Sigmoid colon (tissue), 7 donors: Measurements from ENCODE around the gene ZNF48. TPM values are rescaled to one million over a fixed set of nuclear protein-coding genes. Genes with fewer than 3 reads are reported as not detected.

ENCODE experiments used
- DNase-seq: peaks from one replicate; pipeline ENCODE4 v3.0.0-alpha.2; 2019
- H3K27ac ChIP-seq, 4 donors: fragments of 200-600 bp; sonication (generic); one replicate each; pipeline ENCODE4 v1.5.1; 2016 to 2019; ENCODE audit warnings: mild to moderate bottlenecking in 1 of 4
- H3K27me3 ChIP-seq, 3 donors: fragments of 200-600 bp; sonication (generic); one replicate each; pipeline ENCODE4 v1.5.1; 2019; ENCODE audit warnings: mild to moderate bottlenecking in 1 of 3
- H3K36me3 ChIP-seq, 4 donors: fragments of 200-600 bp; sonication (generic); one replicate each; pipeline ENCODE4 v1.5.1; 2016 to 2019
- H3K4me1 ChIP-seq, 4 donors: fragments of 200-600 bp; sonication (generic); one replicate each; pipeline ENCODE4 v1.5.1; 2017 to 2019
- H3K4me3 ChIP-seq, 4 donors: fragments of 200-600 bp; sonication (generic); one replicate each; pipeline ENCODE4 v1.5.1; 2017 to 2019; ENCODE audit warnings: mild to moderate bottlenecking in 2 of 4, moderate library complexity in 1 of 4
- H3K9me3 ChIP-seq, 4 donors: fragments of 200-600 bp in 3 of 4; sonication (generic) in 3 of 4; one replicate each; pipeline versions ENCODE4 v1.5.1 to v1.6.1; 2013 to 2019
- CTCF ChIP-seq, 4 experiments: fragments of 450-650 bp in 3 of 4; fragments of 200-600 bp in 1 of 4; IDR thresholded peaks; one replicate each; pipeline ENCODE4 v1.5.1; 2016 to 2019; ENCODE audit warnings: antibody characterized with exemption in 4 of 4, mild to moderate bottlenecking in 3 of 4, moderate library complexity in 2 of 4
- EP300 ChIP-seq, 4 donors: sonication (generic); formaldehyde crosslinking; IDR thresholded peaks; one replicate each; pipeline ENCODE4 v1.6.1; 2017; ENCODE audit warnings: antibody characterized with exemption in 4 of 4
- POLR2A ChIP-seq, 2 donors: fragments of 450-650 bp; IDR thresholded peaks; one replicate each; pipeline ENCODE4 v1.6.1; 2016; ENCODE audit warnings: antibody characterized with exemption in 2 of 2, mild to moderate bottlenecking in 2 of 2, moderate library complexity in 2 of 2
- POLR2AphosphoS5 ChIP-seq, 4 donors: sonication (generic); formaldehyde crosslinking; IDR thresholded peaks; one replicate each; pipeline ENCODE4 v1.6.1; 2017; ENCODE audit warnings: antibody characterized with exemption in 4 of 4
- WGBS, 2 donors: extraction: QIAGEN DNeasy Blood & Tissue Kit; methylation state at CpG; one replicate each; pipeline ENCODE4 v1.1.7; 2013; 5-methylcytosine and 5-hydroxymethylcytosine counted together
- intact Hi-C: fragments of 100-400 bp; cut with DNase I; formaldehyde crosslinking; loops from one replicate; pipeline ENCODE4 v1.15.1; 2023
- polyA plus RNA-seq, 3 donors: library from polyadenylated mRNA; stranded (reverse); fragments of 200-250 nt; gene quantifications; one replicate each; pipeline ENCODE4 v1.2.3, GENCODE V29; 2013
- small RNA-seq, 3 donors: library from RNA; depleted of rRNA; stranded (forward); fragments of <200 nt; gene quantifications; one replicate each; pipeline ENCODE3, GENCODE V24; 2016
- total RNA-seq, 4 donors: library from RNA; depleted of rRNA; stranded (reverse); fragments of >200 nt; gene quantifications; one replicate each; pipeline ENCODE4 v1.1.0, GENCODE V29; 2016
- donor health status: healthy with polysubstance abuse.
- donor health status: Bipolar disorder and iron deficiency.
- donor health status: healthy.

Gene ZNF48
- total and polyA plus RNA-seq, 7 donors = 2.4 to 12.8 (median 8.1) TPM

- no peak overlapping the region for H3K4me3 ChIP-seq
- H3K36me3 ChIP-seq = peaks cover 0 to 19% (median 0%) of the 10 kb centered on the region in 4 donors
- H3K27ac ChIP-seq = no peak overlapping the region
- TF ChIP-seq POLR2AphosphoS5 (IDR thresholded peaks at IDR 0.05) (no peak), CTCF (IDR thresholded peaks at IDR 0.05) (no peak), EP300 (IDR thresholded peaks at IDR 0.05) (no peak), POLR2A (IDR thresholded peaks at IDR 0.05) (no peak)
- intact Hi-C loops = loop anchor here (5.0 kb wide), 1 partner anchor 80 kb away; the partner anchor contains the start of gene ZNF768
- H3K9me3 ChIP-seq = no peaks in the 10 kb centered on the region
- no peak for DNase-seq
- H3K27me3 ChIP-seq = no peaks in the 10 kb centered on the region
- WGBS, 2 donors = 25 to 65% methylated on average over 12 of the region's 12 CpGs
- peaks cover 0 to 22% (median 14%) of the 10 kb centered on the region in 4 donors for H3K4me1 ChIP-seq
Measured at GRCh38 chr16:30447512-30448226, 52.4 kb downstream of the ZNF48 start.

- WGBS, 2 donors = 95% methylated on average over 3 of the region's 3 CpGs
- no peak overlapping the region for H3K27ac ChIP-seq
- TF ChIP-seq POLR2A (IDR thresholded peaks at IDR 0.05) (no peak), POLR2AphosphoS5 (IDR thresholded peaks at IDR 0.05) (no peak), EP300 (IDR thresholded peaks at IDR 0.05) (no peak), CTCF (IDR thresholded peaks at IDR 0.05) (no peak)
- H3K27me3 ChIP-seq = no peaks in the 10 kb centered on the region
- no peak overlapping the region for H3K4me3 ChIP-seq
- peaks cover 0 to 5% (median 0%) of the 10 kb centered on the region in 4 donors for H3K36me3 ChIP-seq
- intact Hi-C loops = loop anchor here (5.0 kb wide), 1 partner anchor 78 kb away; the partner anchor contains the start of gene ZNF768
- DNase-seq = no peak
- H3K4me1 ChIP-seq = peaks cover 0 to 16% (median 12%) of the 10 kb centered on the region in 4 donors
- no peaks in the 10 kb centered on the region for H3K9me3 ChIP-seq
Measured at GRCh38 chr16:30449116-30449435, 53.9 kb downstream of the ZNF48 start.

Small RNA genes within 50 kb of the gene (small RNA-seq; reads per million reads assigned to genes)
- 0 to 0.54 (median 0) reads per million in 3 donors for gene RF00406

Other genes with a start within 250 kb of the ZNF48 start
- gene CORO1A, start 211.8 kb upstream of the ZNF48 start, total RNA-seq = 10 to 100 TPM; 14.7 to 28.0 (median 24.4) TPM
- gene CORO1A, start 211.8 kb upstream of the ZNF48 start, polyA plus RNA-seq = 100 to 1,000 TPM in 1 of 3 donors, 10 to 100 TPM in 2; 35.8 to 309 (median 40.2) TPM
- 100 to 1,000 TPM in 3 of 4 donors, 10 to 100 TPM in 1; 35.4 to 186 (median 152) TPM for gene BOLA2B, start 201.8 kb upstream of the ZNF48 start, total RNA-seq
- 100 to 1,000 TPM; 414 to 509 (median 434) TPM for gene BOLA2B, start 201.8 kb upstream of the ZNF48 start, polyA plus RNA-seq
- 10 to 100 TPM; 12.0 to 29.6 (median 18.1) TPM for gene SLX1A, start 201.5 kb upstream of the ZNF48 start, total RNA-seq
- gene SLX1A, start 201.5 kb upstream of the ZNF48 start, polyA plus RNA-seq = 10 to 100 TPM; 46.8 to 77.9 (median 61.9) TPM
- gene SULT1A3, start 196.2 kb upstream of the ZNF48 start, total RNA-seq = 10 to 100 TPM in 3 of 4 donors, 1 to 10 TPM in 1; 8.0 to 26.9 (median 20.3) TPM
- 10 to 100 TPM; 17.4 to 21.0 (median 20.1) TPM for gene SULT1A3, start 196.2 kb upstream of the ZNF48 start, polyA plus RNA-seq
- 1 to 10 TPM in 3 of 4 donors, under 1 TPM in 1; 0.82 to 5.3 (median 2.6) TPM for gene NPIPB13, start 146.9 kb upstream of the ZNF48 start, total RNA-seq
- 1 to 10 TPM in 1 of 3 donors, under 1 TPM in 2; 0.60 to 6.9 (median 0.92) TPM for gene NPIPB13, start 146.9 kb upstream of the ZNF48 start, polyA plus RNA-seq
- 10 to 100 TPM; 29.9 to 57.3 (median 43.0) TPM for gene CD2BP2, start 40.1 kb upstream of the ZNF48 start, total RNA-seq
- gene CD2BP2, start 40.1 kb upstream of the ZNF48 start, polyA plus RNA-seq = 10 to 100 TPM; 45.0 to 51.8 (median 48.0) TPM
- 10 to 100 TPM; 14.5 to 25.2 (median 19.2) TPM for gene TBC1D10B, start 24.9 kb upstream of the ZNF48 start, total RNA-seq
- gene TBC1D10B, start 24.9 kb upstream of the ZNF48 start, polyA plus RNA-seq = 10 to 100 TPM; 24.6 to 38.3 (median 25.0) TPM
- not detected for gene MYL11, start 20.6 kb upstream of the ZNF48 start, total RNA-seq
- not detected for gene MYL11, start 20.6 kb upstream of the ZNF48 start, polyA plus RNA-seq
- 1 to 10 TPM in 3 of 4 donors, under 1 TPM in 1; 0.82 to 5.8 (median 1.9) TPM for gene SEPTIN1, start 12.9 kb upstream of the ZNF48 start, total RNA-seq
- 10 to 100 TPM in 1 of 3 donors, 1 to 10 TPM in 2; 1.2 to 46.6 (median 2.4) TPM for gene SEPTIN1, start 12.9 kb upstream of the ZNF48 start, polyA plus RNA-seq
- gene ZNF771, start 12.2 kb downstream of the ZNF48 start, total RNA-seq = 10 to 100 TPM; 17.4 to 30.7 (median 20.3) TPM
- 1 to 10 TPM; 2.5 to 5.2 (median 3.0) TPM for gene ZNF771, start 12.2 kb downstream of the ZNF48 start, polyA plus RNA-seq
- gene DCTPP1, start 34.6 kb downstream of the ZNF48 start, total RNA-seq = 10 to 100 TPM; 10.5 to 19.9 (median 16.5) TPM
- gene DCTPP1, start 34.6 kb downstream of the ZNF48 start, polyA plus RNA-seq = 100 to 1,000 TPM; 140 to 175 (median 156) TPM
- gene SEPHS2, start 50.5 kb downstream of the ZNF48 start, total RNA-seq = 10 to 100 TPM; 25.0 to 32.3 (median 25.3) TPM
- gene SEPHS2, start 50.5 kb downstream of the ZNF48 start, polyA plus RNA-seq = 100 to 1,000 TPM in 2 of 3 donors, 10 to 100 TPM in 1; 80.5 to 213 (median 175) TPM
- gene ITGAL, start 77.3 kb downstream of the ZNF48 start, total RNA-seq = 1 to 10 TPM; 1.1 to 3.8 (median 2.6) TPM
- gene ITGAL, start 77.3 kb downstream of the ZNF48 start, polyA plus RNA-seq = 10 to 100 TPM in 1 of 3 donors, 1 to 10 TPM in 1, under 1 TPM in 1; 0.60 to 20.7 (median 2.8) TPM
- gene ZNF768, start 131.1 kb downstream of the ZNF48 start, total RNA-seq = 10 to 100 TPM; 32.4 to 55.9 (median 42.7) TPM
- 10 to 100 TPM; 46.2 to 61.0 (median 54.8) TPM for gene ZNF768, start 131.1 kb downstream of the ZNF48 start, polyA plus RNA-seq
- 10 to 100 TPM; 10.3 to 15.5 (median 13.1) TPM for gene ZNF747, start 139.4 kb downstream of the ZNF48 start, total RNA-seq
- gene ZNF747, start 139.4 kb downstream of the ZNF48 start, polyA plus RNA-seq = 10 to 100 TPM in 1 of 3 donors, 1 to 10 TPM in 2; 6.0 to 12.0 (median 8.3) TPM
- 1 to 10 TPM; 6.1 to 8.6 (median 8.1) TPM for gene ZNF764, start 163.0 kb downstream of the ZNF48 start, total RNA-seq
- gene ZNF764, start 163.0 kb downstream of the ZNF48 start, polyA plus RNA-seq = 1 to 10 TPM; 3.5 to 7.7 (median 4.8) TPM
- 10 to 100 TPM; 21.9 to 32.8 (median 25.4) TPM for gene ZNF688, start 176.3 kb downstream of the ZNF48 start, total RNA-seq
- 10 to 100 TPM; 16.7 to 22.8 (median 18.0) TPM for gene ZNF688, start 176.3 kb downstream of the ZNF48 start, polyA plus RNA-seq
- gene ZNF785, start 190.3 kb downstream of the ZNF48 start, total RNA-seq = 10 to 100 TPM in 1 of 4 donors, 1 to 10 TPM in 3; 5.9 to 19.9 (median 7.9) TPM
- 1 to 10 TPM in 2 of 3 donors, under 1 TPM in 1; 0.92 to 9.5 (median 2.4) TPM for gene ZNF785, start 190.3 kb downstream of the ZNF48 start, polyA plus RNA-seq
- gene ZNF689, start 215.0 kb downstream of the ZNF48 start, total RNA-seq = 10 to 100 TPM in 1 of 4 donors, 1 to 10 TPM in 3; 7.9 to 10.3 (median 9.8) TPM
- 1 to 10 TPM; 3.6 to 5.2 (median 4.9) TPM for gene ZNF689, start 215.0 kb downstream of the ZNF48 start, polyA plus RNA-seq